Progenitor cell of endocrine pancreas (in vitro differentiated cells): ENCODE data around the gene TLR6. TPM values are rescaled to one million over a fixed set of nuclear protein-coding genes. Genes with fewer than 3 reads are reported as not detected.

Experiments
- DNase-seq: peaks from one replicate; pipeline ENCODE4 v3.0.0; 2021; ENCODE audit warnings: low spot score; ENCODE audit not compliant: unreplicated experiment
- H3K27ac Mint-ChIP-seq: 2 replicates; pipeline ENCODE4 v1.8.0; 2021; ENCODE audit warnings: mild to moderate bottlenecking, moderate library complexity, mixed read lengths
- H3K27me3 Mint-ChIP-seq: 2 replicates; pipeline ENCODE4 v1.8.0; 2021; ENCODE audit warnings: mixed read lengths
- H3K36me3 Mint-ChIP-seq: 2 replicates; pipeline ENCODE4 v1.8.0; 2022; ENCODE audit warnings: mixed read lengths; ENCODE audit not compliant: insufficient read depth
- H3K4me1 Mint-ChIP-seq: 2 replicates; pipeline ENCODE4 v1.8.0; 2021; ENCODE audit warnings: low read depth, mixed read lengths
- H3K4me3 Mint-ChIP-seq: 2 replicates; pipeline ENCODE4 v1.8.0; 2021; ENCODE audit warnings: low read depth, mild to moderate bottlenecking, moderate library complexity, mixed read lengths
- H3K9me3 Mint-ChIP-seq: 2 replicates; pipeline ENCODE4 v1.8.0; 2021; ENCODE audit warnings: low read depth, mixed read lengths
- total RNA-seq: library from RNA; stranded (reverse); gene quantifications from 2 replicates; pipeline ENCODE4 v1.2.1, GENCODE V29; 2021
- TF ChIP-seq, protein P1 (sequence below): fragments of 200-600 bp; sonication (generic); IDR thresholded peaks from one replicate; pipeline ENCODE4 v1.5.0; 2021; ENCODE audit warnings: antibody characterized with exemption, mild to moderate bottlenecking; ENCODE audit not compliant: unreplicated experiment

Gene TLR6
- total RNA-seq, 1 donor from 2014 or later = 1.1 TPM

DNA sequence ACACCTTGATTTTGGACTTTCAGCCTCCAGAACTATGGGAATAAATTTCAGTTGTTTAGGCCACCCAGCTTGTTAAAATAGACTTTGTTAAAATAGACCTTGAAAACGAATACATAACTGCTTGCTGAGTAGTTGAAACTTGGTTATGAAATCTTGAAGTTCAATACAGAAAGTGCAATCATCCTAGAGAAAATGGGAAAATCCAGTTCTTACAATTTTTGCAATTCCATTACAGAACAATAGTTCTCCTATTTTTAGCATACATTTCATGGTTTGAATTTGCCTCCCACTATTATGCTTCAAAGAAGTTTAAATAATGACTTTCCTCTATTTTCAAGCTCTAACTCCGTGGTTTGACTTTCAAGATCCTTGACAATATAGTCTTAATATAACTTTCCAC is 62.6 kb downstream of the TLR6 start:
- H3K27me3 Mint-ChIP-seq = no peaks in the 10 kb centered on the region
- H3K4me1 Mint-ChIP-seq = peaks cover 1% of the 10 kb centered on the region
- peaks cover 11% of the 10 kb centered on the region for H3K36me3 Mint-ChIP-seq
- peaks cover 13% of the 10 kb centered on the region for H3K9me3 Mint-ChIP-seq
- DNase-seq = no peak
- no peak overlapping the region for H3K27ac Mint-ChIP-seq
- no peak overlapping the region for H3K4me3 Mint-ChIP-seq
- TF ChIP-seq, protein P1, sequence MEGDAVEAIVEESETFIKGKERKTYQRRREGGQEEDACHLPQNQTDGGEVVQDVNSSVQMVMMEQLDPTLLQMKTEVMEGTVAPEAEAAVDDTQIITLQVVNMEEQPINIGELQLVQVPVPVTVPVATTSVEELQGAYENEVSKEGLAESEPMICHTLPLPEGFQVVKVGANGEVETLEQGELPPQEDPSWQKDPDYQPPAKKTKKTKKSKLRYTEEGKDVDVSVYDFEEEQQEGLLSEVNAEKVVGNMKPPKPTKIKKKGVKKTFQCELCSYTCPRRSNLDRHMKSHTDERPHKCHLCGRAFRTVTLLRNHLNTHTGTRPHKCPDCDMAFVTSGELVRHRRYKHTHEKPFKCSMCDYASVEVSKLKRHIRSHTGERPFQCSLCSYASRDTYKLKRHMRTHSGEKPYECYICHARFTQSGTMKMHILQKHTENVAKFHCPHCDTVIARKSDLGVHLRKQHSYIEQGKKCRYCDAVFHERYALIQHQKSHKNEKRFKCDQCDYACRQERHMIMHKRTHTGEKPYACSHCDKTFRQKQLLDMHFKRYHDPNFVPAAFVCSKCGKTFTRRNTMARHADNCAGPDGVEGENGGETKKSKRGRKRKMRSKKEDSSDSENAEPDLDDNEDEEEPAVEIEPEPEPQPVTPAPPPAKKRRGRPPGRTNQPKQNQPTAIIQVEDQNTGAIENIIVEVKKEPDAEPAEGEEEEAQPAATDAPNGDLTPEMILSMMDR = no peak

DNA sequence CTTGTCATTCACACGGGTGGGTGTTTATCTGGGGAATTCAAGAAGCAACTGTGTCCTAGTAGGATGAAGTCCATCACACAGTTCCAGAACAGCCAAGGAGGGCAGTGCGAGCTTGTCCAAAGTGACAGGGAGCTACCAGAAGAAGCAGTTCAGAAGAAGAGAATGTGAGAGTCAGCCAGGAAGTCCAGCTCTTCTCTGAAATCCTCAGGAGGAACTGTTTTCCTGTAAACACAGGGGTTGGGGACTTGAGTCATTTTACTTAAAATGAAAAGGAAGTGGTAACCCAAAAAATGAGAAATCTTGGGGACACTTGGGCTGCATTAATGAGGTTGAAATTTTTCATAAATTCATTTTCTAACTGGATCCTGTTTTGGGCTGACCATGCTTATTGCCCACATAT is 65.6 kb downstream of the TLR6 start:
- Mint-ChIP-seq H3K36me3 (peaks cover 7% of the 10 kb centered on the region), H3K27me3 (no peaks in the 10 kb centered on the region), H3K4me1 (peaks cover 8% of the 10 kb centered on the region), H3K9me3 (peaks cover 15% of the 10 kb centered on the region), H3K4me3 (no peak overlapping the region), H3K27ac (peak overlapping the region; percentile 45)
- no peak for DNase-seq
- TF ChIP-seq, protein P1 = no peak

DNA sequence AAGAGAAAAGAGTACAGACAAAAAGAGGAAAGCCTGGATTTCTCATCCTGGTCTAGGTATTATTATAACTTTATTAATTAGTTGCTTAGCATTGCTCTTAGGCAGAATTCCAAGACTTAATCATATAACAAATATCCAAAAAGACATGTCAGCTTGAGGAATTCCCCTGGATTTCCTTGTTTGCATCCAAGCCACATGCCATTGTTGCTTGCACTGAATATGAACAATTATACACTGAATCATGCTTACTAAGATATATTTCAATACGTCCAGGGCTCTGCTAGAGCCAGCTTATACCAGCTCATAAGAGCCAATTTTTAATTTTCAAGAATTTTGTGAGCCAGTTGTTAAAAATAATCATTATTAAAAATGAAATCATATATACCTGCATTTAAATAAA is 68.3 kb downstream of the TLR6 start:
- Mint-ChIP-seq H3K27me3 (no peaks in the 10 kb centered on the region), H3K4me3 (peak overlapping the region; percentile 32), H3K36me3 (peaks cover 1% of the 10 kb centered on the region), H3K27ac (peak overlapping the region; percentile 59), H3K4me1 (peaks cover 8% of the 10 kb centered on the region), H3K9me3 (peaks cover 17% of the 10 kb centered on the region)
- no peak for DNase-seq
- TF ChIP-seq, protein P1 = no peak

DNA sequence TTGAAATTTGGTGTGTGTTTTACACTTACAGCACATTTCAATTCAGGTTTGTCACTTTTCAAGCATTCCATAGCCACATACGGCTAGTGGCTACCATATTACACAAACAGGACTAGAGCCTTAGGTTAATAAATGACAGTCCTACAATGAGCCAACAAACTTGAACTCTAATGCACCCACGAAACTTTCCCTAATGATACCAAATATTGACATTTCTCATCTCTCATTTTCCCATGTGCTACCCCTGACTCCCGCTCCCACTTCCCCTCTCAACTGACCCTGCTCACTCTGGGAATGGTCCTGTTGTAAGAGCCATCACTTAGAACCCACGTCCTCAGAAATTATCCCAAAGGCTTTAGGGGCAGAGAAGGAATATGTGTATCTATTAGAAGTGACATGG is 68.9 kb downstream of the TLR6 start:
- no peak for DNase-seq
- no peaks in the 10 kb centered on the region for H3K27me3 Mint-ChIP-seq
- peak overlapping the region; percentile 59 for H3K27ac Mint-ChIP-seq
- H3K36me3 Mint-ChIP-seq = peaks cover 1% of the 10 kb centered on the region
- peaks cover 10% of the 10 kb centered on the region for H3K4me1 Mint-ChIP-seq
- H3K9me3 Mint-ChIP-seq = peaks cover 17% of the 10 kb centered on the region
- TF ChIP-seq, protein P1 = no peak
- H3K4me3 Mint-ChIP-seq = peak overlapping the region; percentile 32

DNA sequence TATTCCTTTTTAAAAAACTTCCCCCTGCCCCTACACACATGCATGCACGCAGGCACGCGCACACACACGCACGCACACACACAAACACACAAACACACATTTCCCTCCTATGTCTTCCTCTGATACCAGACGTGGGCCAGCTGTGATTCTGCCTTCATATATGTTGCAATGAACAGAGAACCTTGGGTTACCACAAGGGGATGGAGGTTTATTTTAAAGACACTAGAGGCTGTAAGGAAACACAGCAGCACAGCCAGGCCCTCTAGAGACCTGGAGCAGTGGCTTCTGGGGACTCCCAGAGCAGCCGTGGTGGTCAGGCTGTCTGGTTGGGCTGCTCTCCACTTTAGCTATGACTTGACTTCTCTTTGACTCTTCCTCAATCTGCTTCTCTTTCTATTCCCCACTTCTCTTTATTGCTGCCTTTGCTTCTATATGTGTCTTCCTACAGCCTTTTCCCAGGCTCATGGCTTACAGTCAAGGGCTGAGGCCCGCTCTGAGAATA is 70.7 kb downstream of the TLR6 start:
- H3K9me3 Mint-ChIP-seq = peaks cover 17% of the 10 kb centered on the region
- no peak for DNase-seq
- H3K4me3 Mint-ChIP-seq = no peak overlapping the region
- H3K4me1 Mint-ChIP-seq = peaks cover 14% of the 10 kb centered on the region
- H3K36me3 Mint-ChIP-seq = peaks cover 1% of the 10 kb centered on the region
- TF ChIP-seq, protein P1 = no peak
- H3K27me3 Mint-ChIP-seq = no peaks in the 10 kb centered on the region
- peak overlapping the region; percentile 91 for H3K27ac Mint-ChIP-seq
